K562 (cell line): ENCODE data around the gene ACSS2. TPM values are rescaled to one million over a fixed set of nuclear protein-coding genes. Genes with fewer than 3 reads are reported as not detected.

ENCODE experiments used
- CEBPB ChIP-seq: fragments of 450-650 bp; IDR thresholded peaks from 2 replicates; pipeline ENCODE4 v1.6.1; 2016; ENCODE audit warnings: missing genetic modification characterization, missing compliant biosample characterization
- ETV6 ChIP-seq, 3 experiments: fragments of 150-350 bp in 1 of 3; sonication (generic) in 1 of 3; formaldehyde crosslinking in 1 of 3; IDR thresholded peaks; 2 replicates each; pipeline versions ENCODE4 v1.6.1 to v1.8.0; 2014 to 2022; ENCODE audit warnings: borderline replicate concordance in 2 of 3, low read depth in 2 of 3, antibody characterized with exemption in 1 of 3, low read length in 1 of 3, mild to moderate bottlenecking in 1 of 3, missing genetic modification reagents in 1 of 3
- HSF4 ChIP-seq: fragments of 250-450 bp; sonication (Bioruptor Pico); IDR thresholded peaks from 2 replicates; pipeline ENCODE4 v2.1.2; 2022; ENCODE audit warnings: mild to moderate bottlenecking, moderate library complexity, borderline replicate concordance
- MBD1 ChIP-seq: fragments of 250-450 bp; sonication (Bioruptor Pico); IDR thresholded peaks from 2 replicates; pipeline ENCODE4 v1.8.0; 2022; ENCODE audit warnings: inconsistent platforms
- MEF2A ChIP-seq: IDR thresholded peaks from 2 replicates; pipeline ENCODE4 v1.6.1; 2011; ENCODE audit warnings: low read depth, mild to moderate bottlenecking, low read length, moderate library complexity; ENCODE audit not compliant: control insufficient read depth
- NEUROD1 ChIP-seq: fragments of 150-350 bp; IDR thresholded peaks from 2 replicates; pipeline ENCODE4 v1.6.1; 2014; ENCODE audit warnings: borderline replicate concordance, low read length, low read depth; ENCODE audit not compliant: partially characterized antibody
- NFATC3 ChIP-seq: fragments of 450-650 bp; IDR thresholded peaks from 2 replicates; pipeline ENCODE4 v1.6.1; 2017; ENCODE audit warnings: mild to moderate bottlenecking
- PYGO2 ChIP-seq: fragments of 450-650 bp; IDR thresholded peaks from 2 replicates; pipeline ENCODE4 v1.6.1; 2016; ENCODE audit warnings: mild to moderate bottlenecking, missing genetic modification characterization, moderate library complexity, missing compliant biosample characterization
- TFE3 ChIP-seq: fragments of 450-650 bp; formaldehyde crosslinking; IDR thresholded peaks from 2 replicates; pipeline ENCODE4 v1.4.0; 2020; ENCODE audit warnings: mild to moderate bottlenecking, mixed read lengths
- YY1 ChIP-seq, 3 experiments: IDR thresholded peaks; 2 replicates each; pipeline ENCODE4 v1.6.1; 2011; ENCODE audit warnings: low read length in 2 of 3, mild to moderate bottlenecking in 2 of 3, moderate library complexity in 2 of 3, borderline replicate concordance in 1 of 3, control low read depth in 1 of 3, low read depth in 1 of 3; ENCODE audit not compliant: insufficient read depth in 3 of 3, insufficient replicate concordance in 2 of 3, control insufficient read depth in 1 of 3, insufficient read length in 1 of 3; ENCODE audit errors: extremely low read depth in 1 of 3
- ZNF318 ChIP-seq, 2 experiments: fragments of 450-650 bp; IDR thresholded peaks; 2 replicates each; pipeline ENCODE4 v1.6.1; 2016; ENCODE audit warnings: mild to moderate bottlenecking in 2 of 2, borderline replicate concordance in 1 of 2, low read depth in 1 of 2, moderate library complexity in 1 of 2
- polyA plus RNA-seq, 8 experiments: library from polyadenylated mRNA; depleted of rRNA in 4 of 8; stranded (reverse) in 5 of 8; unstranded in 3 of 8; fragments of >200 nt; fragmentation: Nextera tagmentation in 2 of 8; fragmentation: Illumina TruSeq in 1 of 8; extraction: Ambion mirVana in 2 of 8; extraction: Trizol in 1 of 8; gene quantifications; 2 replicates each; pipeline versions ENCODE4 v1.2.1 to v1.2.3, GENCODE V29; 2011 to 2014; ENCODE audit warnings: inconsistent platforms in 1 of 8, missing spikeins in 1 of 8
- total RNA-seq, 7 experiments: library from RNA; depleted of rRNA in 6 of 7; stranded (reverse); fragments of >200 nt in 6 of 7; fragmentation: Illumina TruSeq in 2 of 7; extraction: Trizol in 2 of 7; gene quantifications; 2 replicates each; pipeline versions ENCODE4 v1.2.1 to v1.2.3, GENCODE V29; 2011 to 2021; ENCODE audit warnings: low replicate concordance in 1 of 7
- TF ChIP-seq, protein P1 (sequence below): fragments of 250-450 bp; sonication (Bioruptor Pico); IDR thresholded peaks from 2 replicates; pipeline ENCODE4 v1.9.0; 2021; ENCODE audit warnings: mild to moderate bottlenecking

ACSS2 gene
- total and polyA plus RNA-seq, 9 of the 15 experiments (the other 6 are each of a cell fraction or from before 2014, with no cell fraction given) = 21.9 to 246 (median 66.2) TPM

DNA sequence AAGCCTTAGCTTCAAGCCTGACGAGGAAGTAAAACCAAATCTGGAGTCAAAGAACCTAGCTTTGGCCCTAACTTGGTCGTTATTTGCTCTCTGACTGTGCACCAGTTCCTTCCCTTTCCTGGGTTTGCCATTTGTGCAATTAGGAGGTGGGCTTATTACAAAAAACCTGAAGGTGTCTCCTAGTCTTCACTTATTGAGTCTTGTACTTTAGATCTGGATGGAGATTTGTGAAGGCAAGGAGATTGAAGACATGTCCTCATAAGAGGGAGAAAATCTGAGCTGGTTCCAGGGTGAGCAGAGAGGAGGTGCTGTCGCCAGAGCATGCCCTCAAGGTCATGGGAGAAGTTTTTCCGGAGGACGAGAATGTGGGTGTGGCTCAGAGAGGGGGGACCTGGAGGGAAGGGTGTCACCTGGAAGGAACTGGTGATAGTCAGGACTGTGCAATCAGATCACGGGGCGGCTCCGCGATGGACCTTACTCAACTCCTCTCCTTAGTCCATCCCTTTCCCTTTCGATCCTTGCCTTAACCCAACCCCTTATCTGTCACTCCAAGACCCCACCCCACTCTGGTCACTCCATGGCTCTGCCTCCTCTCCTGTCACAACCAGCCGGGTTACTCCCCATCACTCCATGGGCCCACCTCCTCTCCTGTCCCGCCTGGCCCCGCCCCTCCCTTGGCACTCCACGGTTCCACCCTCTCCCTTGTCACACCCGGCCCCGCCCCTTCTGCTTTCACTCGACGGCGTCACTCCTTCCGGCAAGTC is 588 bp upstream of the ACSS2 start (continued):
- TF ChIP-seq NEUROD1 = no peak
- TF ChIP-seq PYGO2 (tag) = no peak
- no peak for TF ChIP-seq HSF4 (CRISPR knock-in tag)
- no peak for TF ChIP-seq MBD1 (CRISPR knock-in tag)
- TF ChIP-seq, protein P1, sequence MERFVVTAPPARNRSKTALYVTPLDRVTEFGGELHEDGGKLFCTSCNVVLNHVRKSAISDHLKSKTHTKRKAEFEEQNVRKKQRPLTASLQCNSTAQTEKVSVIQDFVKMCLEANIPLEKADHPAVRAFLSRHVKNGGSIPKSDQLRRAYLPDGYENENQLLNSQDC = 0 out of 2 replicates have a peak, but pooled peaks have one; percentile 43
- TF ChIP-seq NFATC3 = no peak
- no peak for TF ChIP-seq TFE3 (CRISPR knock-in tag)
- TF ChIP-seq YY1 (IDR thresholded peaks at IDR 0.05; ENCODE audit: borderline replicate concordance in 1 of 3, control insufficient read depth in 1 of 3, extremely low read depth in 1 of 3, insufficient read depth in 3 of 3, insufficient read length in 1 of 3, insufficient replicate concordance in 2 of 3, low read depth in 1 of 3, low read length in 2 of 3) = no peak
- no peak for TF ChIP-seq ETV6 (IDR thresholded peaks at IDR 0.05; ENCODE audit: borderline replicate concordance in 1 of 2, low read depth in 2 of 2, low read length in 1 of 2)
- TF ChIP-seq ETV6 (CRISPR knock-in tag; IDR thresholded peaks at IDR 0.05; ENCODE audit: borderline replicate concordance) = no peak
- TF ChIP-seq ZNF318 (IDR thresholded peaks at IDR 0.05; ENCODE audit: borderline replicate concordance in 1 of 2, low read depth in 1 of 2) = no peak
- TF ChIP-seq CEBPB = peak; percentile 87
- no peak for TF ChIP-seq MEF2A
